Dendritic cell treated with granulocyte-macrophage colony-stimulating factor and Interleukin-4, amounts not matched to agents 40 ng/mL and 50 ng/mL, for 4 days (primary cell): ENCODE measurements around the gene SOWAHA.
A peak's percentile ranks its signal among the peaks of the same experiment; 100 is the strongest.
"Not testable (repeated sequence)": the region's sequence is repeated elsewhere in the genome, so short reads cannot be mapped to it uniquely, and the experiment has no call there.

ENCODE experiments used
- H3K27ac Mint-ChIP-seq: one replicate; pipeline ENCODE4 v1.8.0; 2022; ENCODE audit warnings: mild to moderate bottlenecking, mixed read lengths
- H3K27me3 Mint-ChIP-seq: one replicate; pipeline ENCODE4 v1.8.0; 2022; ENCODE audit warnings: mild to moderate bottlenecking, mixed read lengths
- H3K36me3 Mint-ChIP-seq: one replicate; pipeline ENCODE4 v1.8.0; 2022; ENCODE audit warnings: low read depth, mixed read lengths
- H3K4me1 Mint-ChIP-seq: one replicate; pipeline ENCODE4 v1.8.0; 2022; ENCODE audit warnings: low read depth, mixed read lengths
- H3K4me3 Mint-ChIP-seq: one replicate; pipeline ENCODE4 v1.8.0; 2022; ENCODE audit warnings: mild to moderate bottlenecking, moderate library complexity, mixed read lengths
- H3K9me3 Mint-ChIP-seq: one replicate; pipeline ENCODE4 v1.8.0; 2022; ENCODE audit warnings: mixed read lengths
- intact Hi-C: fragments of 100-400 bp; cut with micrococcal nuclease; formaldehyde crosslinking; loops from one replicate; pipeline ENCODE4 v1.15.0; 2022

The SOWAHA gene

GRCh38 chr5:132806804-132807162, 6.3 kb upstream of the SOWAHA start:
- H3K27me3 Mint-ChIP-seq, result peaks cover 71% of the 10 kb centered on the region
- H3K36me3 Mint-ChIP-seq, H3K4me3 Mint-ChIP-seq, intact Hi-C loops, H3K27ac Mint-ChIP-seq, H3K9me3 Mint-ChIP-seq: not testable (repeated sequence)
- H3K4me1 Mint-ChIP-seq, result peaks cover 10% of the 10 kb centered on the region

DNA sequence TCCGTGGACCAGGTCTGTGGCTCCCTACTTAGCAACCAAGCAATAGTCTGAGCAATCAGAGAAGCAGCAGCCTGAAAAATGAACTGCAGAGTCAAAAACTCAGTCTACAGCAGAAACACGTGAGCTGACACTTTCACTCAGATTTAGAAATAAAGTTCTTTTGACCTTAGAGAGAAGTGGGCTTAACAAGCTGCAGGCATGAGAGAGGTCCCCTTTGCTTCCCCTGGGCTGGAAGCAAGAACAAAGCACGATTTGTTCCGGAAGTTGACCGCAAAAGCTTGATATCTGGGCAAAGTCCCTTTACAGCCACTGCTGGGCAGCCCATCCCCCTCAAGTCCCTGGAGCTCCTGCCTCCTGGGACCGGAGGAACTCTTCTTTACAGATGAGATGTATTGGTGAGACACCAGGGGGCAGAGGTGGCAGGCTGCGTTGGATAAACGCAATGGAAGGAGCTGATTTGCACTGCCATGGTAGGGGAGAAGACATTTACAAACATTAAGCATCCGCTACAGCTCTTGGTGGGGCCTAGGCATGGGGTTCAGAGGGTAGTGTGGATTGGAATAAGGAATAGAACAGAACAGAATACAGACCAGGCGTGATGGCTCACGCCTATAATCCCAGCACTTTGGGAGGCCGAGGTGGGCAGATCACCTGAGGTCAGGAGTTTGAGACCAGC, 5.8 kb upstream of the SOWAHA start:
- intact Hi-C loops, result no loop called here
- Mint-ChIP-seq H3K36me3 (no peaks in the 10 kb centered on the region), H3K4me1 (peaks cover 14% of the 10 kb centered on the region), H3K4me3 (no peak overlapping the region), H3K27ac (no peak overlapping the region), H3K27me3 (peaks cover 71% of the 10 kb centered on the region), H3K9me3 (no peaks in the 10 kb centered on the region)

GRCh38 chr5:132808448-132808847, 4.7 kb upstream of the SOWAHA start:
- H3K4me1 Mint-ChIP-seq, result peaks cover 21% of the 10 kb centered on the region
- peaks cover 70% of the 10 kb centered on the region for H3K27me3 Mint-ChIP-seq
- H3K36me3 Mint-ChIP-seq, result no peaks in the 10 kb centered on the region
- intact Hi-C loops, result no loop called here
- H3K27ac Mint-ChIP-seq, result no peak overlapping the region
- H3K9me3 Mint-ChIP-seq, result no peaks in the 10 kb centered on the region
- H3K4me3 Mint-ChIP-seq, result no peak overlapping the region

- H3K4me1 Mint-ChIP-seq, result peaks cover 19% of the 10 kb centered on the region
- H3K9me3 Mint-ChIP-seq, result no peaks in the 10 kb centered on the region
- H3K27ac Mint-ChIP-seq, result no peak overlapping the region
- no peaks in the 10 kb centered on the region for H3K36me3 Mint-ChIP-seq
- no peak overlapping the region for H3K4me3 Mint-ChIP-seq
- peaks cover 67% of the 10 kb centered on the region for H3K27me3 Mint-ChIP-seq
- intact Hi-C loops, result no loop called here
Measured at GRCh38 chr5:132808866-132809265, 4.2 kb upstream of the SOWAHA start.

GRCh38 chr5:132810605-132811004, 2.5 kb upstream of the SOWAHA start:
- Mint-ChIP-seq H3K27ac (no peak overlapping the region), H3K27me3 (peaks cover 69% of the 10 kb centered on the region), H3K4me1 (peaks cover 10% of the 10 kb centered on the region), H3K4me3 (no peak overlapping the region), H3K36me3 (no peaks in the 10 kb centered on the region), H3K9me3 (no peaks in the 10 kb centered on the region)
- intact Hi-C loops, result loop anchor here (5.0 kb wide), 1 partner anchor 33 kb away; the partner anchor contains the start of gene SEPTIN8

DNA sequence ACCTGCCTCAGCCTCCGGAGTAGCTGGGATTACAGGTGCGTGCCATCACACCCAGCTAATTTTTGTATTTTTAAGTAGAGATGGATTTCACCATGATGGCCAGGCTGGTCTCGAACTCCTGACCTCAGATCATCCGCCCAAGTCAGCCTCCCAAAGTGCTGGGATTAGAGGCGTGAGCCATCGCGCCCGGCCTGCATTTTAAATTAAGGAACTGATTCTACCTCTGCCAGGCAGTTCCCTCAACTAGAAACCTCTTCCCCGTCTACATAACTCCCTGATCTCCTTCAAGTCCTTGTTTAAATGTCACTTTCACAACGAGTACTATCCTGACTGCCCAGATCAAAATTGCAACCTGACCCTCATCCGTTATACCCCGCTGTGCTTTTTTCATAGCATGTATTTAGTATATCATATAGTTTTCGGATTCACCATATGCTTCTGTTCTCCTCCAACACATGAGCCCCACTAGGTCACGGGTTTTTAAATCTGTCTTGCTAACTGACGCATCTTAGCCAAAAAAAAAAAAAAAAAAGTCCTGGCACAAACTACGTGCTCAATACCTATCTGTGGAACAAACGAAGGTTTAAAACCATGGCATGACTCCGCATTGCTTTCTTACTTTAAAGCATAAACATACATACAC, 858 bp upstream of the SOWAHA start:
- intact Hi-C loops, result loop anchor here (5.0 kb wide), 1 partner anchor 35 kb away; the partner anchor contains the start of gene SEPTIN8
- no peaks in the 10 kb centered on the region for H3K9me3 Mint-ChIP-seq
- peaks cover 10% of the 10 kb centered on the region for H3K4me1 Mint-ChIP-seq
- no peaks in the 10 kb centered on the region for H3K36me3 Mint-ChIP-seq
- H3K27ac Mint-ChIP-seq, result no peak overlapping the region
- H3K27me3 Mint-ChIP-seq, result peaks cover 61% of the 10 kb centered on the region
- H3K4me3 Mint-ChIP-seq, result peak overlapping the region; percentile 52

DNA sequence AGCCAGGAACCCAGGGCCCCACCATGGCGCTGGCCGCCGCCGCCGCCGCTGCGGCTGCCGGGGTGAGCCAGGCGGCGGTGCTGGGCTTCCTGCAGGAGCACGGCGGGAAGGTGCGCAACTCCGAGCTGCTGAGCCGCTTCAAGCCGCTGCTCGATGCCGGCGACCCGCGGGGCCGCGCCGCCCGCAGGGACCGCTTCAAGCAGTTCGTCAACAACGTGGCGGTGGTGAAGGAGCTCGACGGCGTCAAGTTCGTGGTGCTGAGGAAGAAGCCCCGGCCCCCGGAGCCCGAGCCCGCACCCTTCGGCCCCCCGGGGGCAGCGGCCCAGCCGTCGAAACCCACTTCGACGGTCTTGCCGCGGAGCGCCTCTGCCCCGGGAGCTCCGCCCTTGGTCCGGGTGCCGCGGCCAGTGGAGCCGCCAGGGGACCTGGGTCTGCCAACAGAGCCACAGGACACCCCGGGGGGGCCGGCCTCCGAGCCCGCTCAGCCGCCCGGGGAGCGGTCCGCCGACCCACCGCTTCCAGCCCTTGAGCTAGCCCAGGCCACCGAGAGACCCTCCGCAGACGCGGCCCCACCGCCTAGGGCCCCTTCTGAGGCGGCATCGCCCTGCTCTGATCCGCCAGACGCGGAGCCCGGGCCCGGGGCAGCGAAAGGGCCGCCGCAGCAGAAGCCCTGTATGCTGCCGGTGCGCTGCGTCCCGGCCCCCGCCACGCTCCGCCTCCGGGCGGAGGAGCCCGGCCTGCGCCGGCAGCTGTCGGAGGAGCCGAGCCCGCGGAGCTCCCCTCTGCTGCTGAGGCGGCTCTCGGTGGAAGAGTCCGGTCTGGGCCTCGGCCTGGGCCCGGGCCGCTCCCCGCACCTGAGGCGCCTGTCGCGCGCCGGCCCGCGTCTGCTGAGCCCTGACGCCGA, 749 bp downstream of the SOWAHA start:
- peaks cover 10% of the 10 kb centered on the region for H3K4me1 Mint-ChIP-seq
- intact Hi-C loops, result loop anchor here (5.0 kb wide), 1 partner anchor 37 kb away; the partner anchor contains the start of gene SEPTIN8

GRCh38 chr5:132814503-132815294, 1.6 kb downstream of the SOWAHA start:
- Mint-ChIP-seq H3K4me3 (no peak overlapping the region), H3K27ac (no peak overlapping the region), H3K36me3 (no peaks in the 10 kb centered on the region), H3K27me3 (peaks cover 61% of the 10 kb centered on the region), H3K4me1 (peaks cover 17% of the 10 kb centered on the region), H3K9me3 (no peaks in the 10 kb centered on the region)
- intact Hi-C loops, result loop anchor here (5.0 kb wide), 1 partner anchor 37 kb away; the partner anchor contains the start of gene SEPTIN8

More for the DNA sequence above, 749 bp downstream of the SOWAHA start:
- no peaks in the 10 kb centered on the region for H3K36me3 Mint-ChIP-seq
- peaks cover 61% of the 10 kb centered on the region for H3K27me3 Mint-ChIP-seq
- H3K27ac Mint-ChIP-seq, result no peak overlapping the region
- H3K9me3 Mint-ChIP-seq, result no peaks in the 10 kb centered on the region
- peak overlapping the region; percentile 61 for H3K4me3 Mint-ChIP-seq

DNA sequence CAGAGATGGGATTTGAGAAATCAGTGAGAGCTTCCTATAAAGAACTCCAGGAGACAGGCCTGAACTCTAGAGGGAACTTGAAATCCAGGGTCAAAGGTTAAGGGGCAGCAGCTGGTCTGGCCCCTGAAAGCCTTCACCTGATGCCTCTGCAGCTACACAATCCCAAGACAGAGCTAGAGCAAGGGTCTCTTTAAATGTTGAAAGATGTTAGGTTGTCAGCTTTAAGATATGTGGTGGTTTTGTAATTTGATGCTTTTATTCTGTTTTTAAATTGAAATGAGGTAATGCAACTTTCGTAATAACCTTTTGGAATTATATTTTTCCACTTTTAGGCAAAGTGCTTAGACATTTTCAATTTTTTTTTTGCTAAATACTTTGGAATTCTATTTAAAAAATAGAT, 2.4 kb downstream of the SOWAHA start:
- intact Hi-C loops, result no loop called here
- H3K27me3 Mint-ChIP-seq, result peaks cover 62% of the 10 kb centered on the region
- H3K27ac Mint-ChIP-seq, result no peak overlapping the region
- H3K9me3 Mint-ChIP-seq, result no peaks in the 10 kb centered on the region
- no peak overlapping the region for H3K4me3 Mint-ChIP-seq
- H3K36me3 Mint-ChIP-seq, result no peaks in the 10 kb centered on the region
- peaks cover 24% of the 10 kb centered on the region for H3K4me1 Mint-ChIP-seq

- Mint-ChIP-seq H3K27ac (no peak overlapping the region), H3K4me1 (peaks cover 24% of the 10 kb centered on the region), H3K36me3 (no peaks in the 10 kb centered on the region), H3K9me3 (no peaks in the 10 kb centered on the region), H3K27me3 (peaks cover 60% of the 10 kb centered on the region), H3K4me3 (no peak overlapping the region)
- intact Hi-C loops, result no loop called here
Measured at GRCh38 chr5:132816083-132816482, 3.0 kb downstream of the SOWAHA start.

DNA sequence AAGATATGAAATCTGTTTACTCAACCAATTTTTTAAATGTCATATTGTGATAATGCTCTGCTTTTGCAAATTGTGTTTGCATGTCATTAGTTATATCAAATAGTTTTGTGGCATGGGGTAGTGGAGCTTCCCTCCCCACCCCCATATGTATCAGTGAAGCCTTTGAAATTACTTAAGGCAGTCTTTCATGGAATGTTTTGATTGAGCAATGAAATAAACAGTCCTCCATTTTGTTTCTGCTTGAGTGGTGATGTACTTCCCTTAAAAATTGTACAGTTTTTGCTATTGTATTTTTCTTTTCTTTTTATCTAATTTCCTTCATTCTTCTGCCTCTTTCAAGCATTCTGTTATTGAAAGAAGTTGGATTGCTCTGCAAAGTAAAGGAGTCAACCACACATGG, 3.5 kb downstream of the SOWAHA start:
- H3K36me3 Mint-ChIP-seq, result no peaks in the 10 kb centered on the region
- H3K27me3 Mint-ChIP-seq, result peaks cover 62% of the 10 kb centered on the region
- H3K4me1 Mint-ChIP-seq, result peaks cover 24% of the 10 kb centered on the region
- no peak overlapping the region for H3K27ac Mint-ChIP-seq
- no peaks in the 10 kb centered on the region for H3K9me3 Mint-ChIP-seq
- intact Hi-C loops, result no loop called here
- no peak overlapping the region for H3K4me3 Mint-ChIP-seq

GRCh38 chr5:132817011-132817410, 3.9 kb downstream of the SOWAHA start:
- intact Hi-C loops, result no loop called here
- no peaks in the 10 kb centered on the region for H3K36me3 Mint-ChIP-seq
- no peak overlapping the region for H3K4me3 Mint-ChIP-seq
- H3K27me3 Mint-ChIP-seq, result peaks cover 62% of the 10 kb centered on the region
- peaks cover 24% of the 10 kb centered on the region for H3K4me1 Mint-ChIP-seq
- no peaks in the 10 kb centered on the region for H3K9me3 Mint-ChIP-seq
- H3K27ac Mint-ChIP-seq, result no peak overlapping the region

GRCh38 chr5:132819468-132819867, 6.4 kb downstream of the SOWAHA start:
- Mint-ChIP-seq H3K27ac (no peak overlapping the region), H3K4me3 (peak overlapping the region; percentile 73), H3K27me3 (peaks cover 71% of the 10 kb centered on the region), H3K9me3 (no peaks in the 10 kb centered on the region), H3K4me1 (peaks cover 21% of the 10 kb centered on the region), H3K36me3 (peaks cover under 1% of the 10 kb centered on the region)
- intact Hi-C loops, result no loop called here
